Putamen (tissue), 1 donor: Measurements from ENCODE around the gene SDHB.

Experiments
- DNase-seq: peaks from one replicate; pipeline ENCODE4 v3.0.0-alpha.2; 2016; ENCODE audit warnings: low spot score

SDHB gene

GRCh38 chr1:16969057-16969611 lies 84.7 kb downstream of the SDHB start:
- DNase-seq = no peak
